BLaER1 (cell line): Measurements from ENCODE around the gene CTDSPL.
A peak's percentile ranks its signal among the peaks of the same experiment; 100 is the strongest.
"Not testable (repeated sequence)": the region's sequence is repeated elsewhere in the genome, so short reads cannot be mapped to it uniquely, and the experiment has no call there.

Source experiments
- H3K27ac ChIP-seq: shearing (Covaris generic); formaldehyde crosslinking; 2 replicates; pipeline ENCODE4 v1.8.1; 2022
- H3K27me3 ChIP-seq: shearing (Covaris generic); formaldehyde crosslinking; 2 replicates; pipeline ENCODE4 v1.8.1; 2022
- H3K36me3 ChIP-seq: shearing (Covaris generic); formaldehyde crosslinking; 2 replicates; pipeline ENCODE4 v1.8.1; 2022
- H3K4me1 ChIP-seq: shearing (Covaris generic); formaldehyde crosslinking; 2 replicates; pipeline ENCODE4 v1.8.1; 2022
- H3K4me2 ChIP-seq: shearing (Covaris generic); formaldehyde crosslinking; 2 replicates; pipeline ENCODE4 v1.8.1; 2022
- H3K4me3 ChIP-seq: shearing (Covaris generic); formaldehyde crosslinking; 2 replicates; pipeline ENCODE4 v1.8.1; 2022
- H3K9ac ChIP-seq: shearing (Covaris generic); formaldehyde crosslinking; 2 replicates; pipeline ENCODE4 v1.8.1; 2022
- H3K9me3 ChIP-seq: shearing (Covaris generic); formaldehyde crosslinking; 2 replicates; pipeline ENCODE4 v1.8.1; 2022
- H4K20me1 ChIP-seq: shearing (Covaris generic); formaldehyde crosslinking; 2 replicates; pipeline ENCODE4 v1.8.1; 2022
- Cebpa-rat ChIP-seq: shearing (Covaris generic); IDR thresholded peaks from 2 replicates; pipeline ENCODE4 v1.8.1; 2022

CTDSPL gene

DNA sequence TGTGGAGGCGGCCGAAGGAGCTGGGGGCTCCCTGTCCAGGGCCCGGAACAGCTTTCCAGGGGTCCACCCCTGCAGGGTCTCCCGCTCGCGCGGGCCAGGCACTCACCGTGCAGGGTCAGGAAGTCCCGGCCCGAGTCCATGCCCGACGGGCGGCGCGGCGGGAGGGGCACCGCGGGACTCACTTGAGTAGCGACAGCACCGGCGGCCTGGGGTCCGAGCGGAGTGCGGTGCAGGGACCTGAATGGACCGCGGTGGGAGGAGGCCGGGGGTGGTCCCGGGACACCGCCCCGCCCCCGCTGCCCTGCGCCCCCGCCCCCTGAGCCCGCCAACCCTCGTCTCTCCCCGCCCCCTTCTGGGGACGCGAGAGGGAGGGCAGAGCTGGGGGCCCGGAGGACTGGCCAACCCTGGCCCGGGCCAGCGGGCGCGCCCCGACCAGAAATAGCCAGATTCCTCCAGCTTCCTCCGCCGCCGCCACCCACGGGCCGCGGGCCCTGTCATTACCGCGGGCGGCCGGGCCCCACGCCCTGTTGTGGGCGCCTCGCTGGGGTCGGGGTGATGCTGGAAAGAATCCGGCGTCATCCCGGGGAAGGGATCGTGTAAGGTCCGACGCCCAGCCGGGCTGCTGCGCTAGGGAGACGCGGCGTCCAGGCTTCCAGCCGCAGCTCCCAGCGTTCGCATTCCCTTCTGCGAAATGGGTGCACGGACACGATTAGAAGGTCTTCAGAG, 167.9 kb downstream of the CTDSPL start, which contains the start of gene PLCD1:
PLCD1 (minus strand) TSS at position 243 of the 726 bp plus-strand sequence; CDS start at position 140, 103 bp downstream.
- no peak for TF ChIP-seq Cebpa-rat
- Histone ChIP-seq H3K27ac (no peak within 1 kb of the TSS), H3K9ac (no peak within 1 kb of the TSS), H3K4me1 (peaks cover 26% of the 10 kb centered on the region), H4K20me1 (0 out of 2 replicates have a peak, but pooled peaks cover 7% of the 10 kb centered on the region), H3K4me3 (peak within 1 kb of the TSS; percentile 56; the same call in 1 of the 2 replicates), H3K27me3 (peaks cover 58% of the 10 kb centered on the region), H3K4me2 (peak within 1 kb of the TSS; percentile 71), H3K9me3 (no peaks in the 10 kb centered on the region; the same call in 1 of the 2 replicates), H3K36me3 (no peaks in the 10 kb centered on the region)

GRCh38 chr3:38030126-38031021, 168.7 kb downstream of the CTDSPL start:
- peak overlapping the region; percentile 71 for H3K4me2 ChIP-seq
- no peak for TF ChIP-seq Cebpa-rat
- H3K4me1 ChIP-seq, result peaks cover 23% of the 10 kb centered on the region
- no peaks in the 10 kb centered on the region for H3K36me3 ChIP-seq
- H3K4me3 ChIP-seq, result peak overlapping the region; percentile 56; the same call in 1 of the 2 replicates
- no peaks in the 10 kb centered on the region; the same call in 1 of the 2 replicates for H3K9me3 ChIP-seq
- no peak overlapping the region for H3K9ac ChIP-seq
- no peak overlapping the region for H3K27ac ChIP-seq
- peaks cover 58% of the 10 kb centered on the region for H3K27me3 ChIP-seq
- 0 out of 2 replicates have a peak, but pooled peaks cover 7% of the 10 kb centered on the region for H4K20me1 ChIP-seq

GRCh38 chr3:38031022-38031994, 169.6 kb downstream of the CTDSPL start:
- H3K27me3 ChIP-seq, result peaks cover 58% of the 10 kb centered on the region
- H3K4me2 ChIP-seq, result no peak overlapping the region
- no peak overlapping the region for H3K9ac ChIP-seq
- no peak overlapping the region for H3K27ac ChIP-seq
- no peak for TF ChIP-seq Cebpa-rat
- no peaks in the 10 kb centered on the region; the same call in 1 of the 2 replicates for H3K9me3 ChIP-seq
- H3K36me3 ChIP-seq, result no peaks in the 10 kb centered on the region
- H3K4me3 ChIP-seq, result no peak overlapping the region
- H4K20me1 ChIP-seq, result 0 out of 2 replicates have a peak, but pooled peaks cover 7% of the 10 kb centered on the region
- H3K4me1 ChIP-seq, result peaks cover 14% of the 10 kb centered on the region

- Histone ChIP-seq H3K4me3 (no peak overlapping the region), H3K4me2 (peak overlapping the region; percentile 6), H4K20me1 (0 out of 2 replicates have a peak, but pooled peaks cover 7% of the 10 kb centered on the region), H3K9ac (no peak overlapping the region), H3K9me3 (no peaks in the 10 kb centered on the region; the same call in 1 of the 2 replicates), H3K36me3 (no peaks in the 10 kb centered on the region), H3K27me3 (peaks cover 52% of the 10 kb centered on the region), H3K4me1 (peaks cover 14% of the 10 kb centered on the region), H3K27ac (no peak overlapping the region)
- no peak for TF ChIP-seq Cebpa-rat
These were observed 170.7 kb downstream of the CTDSPL start for GRCh38 chr3:38032328-38032865.

DNA sequence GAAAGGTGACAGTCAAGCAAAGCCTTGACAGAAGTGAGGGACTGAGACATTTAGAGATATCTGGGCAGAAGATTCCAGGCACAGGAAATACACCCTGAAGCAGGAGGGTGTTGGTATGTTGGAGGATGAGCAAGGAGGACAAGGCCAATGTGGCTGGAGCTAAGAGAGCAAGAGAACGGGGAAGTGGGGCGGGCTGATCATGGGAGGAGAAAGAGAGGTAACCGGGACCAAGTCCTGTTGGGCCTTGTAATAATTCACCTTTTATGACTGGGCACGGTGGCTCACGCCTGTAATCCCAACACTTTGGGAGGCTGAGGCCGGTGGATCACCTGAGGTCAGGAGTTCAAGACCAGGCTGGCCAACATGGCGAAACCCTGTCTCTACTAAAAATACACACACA, 171.9 kb downstream of the CTDSPL start:
- H3K9me3 ChIP-seq, H3K4me2 ChIP-seq, H4K20me1 ChIP-seq, H3K4me3 ChIP-seq, H3K9ac ChIP-seq, H3K27ac ChIP-seq, H3K36me3 ChIP-seq: not testable (repeated sequence)
- peaks cover 40% of the 10 kb centered on the region for H3K27me3 ChIP-seq
- peaks cover 20% of the 10 kb centered on the region for H3K4me1 ChIP-seq
